ENCODE measurements around the gene SMCO2. TPM values are rescaled to one million over a fixed set of nuclear protein-coding genes. Genes with fewer than 3 reads are reported as not detected.

The SMCO2 gene
- total RNA-seq, 1 donor from 2014 or later = 0.46 TPM

GRCh38 chr12:27524839-27525753 is 78.6 kb downstream of the SMCO2 start:
- H3K9me3 Mint-ChIP-seq (ENCODE audit: unreplicated experiment) = no peaks in the 10 kb centered on the region
- no peak for TF ChIP-seq CTCF (IDR thresholded peaks at IDR 0.05; ENCODE audit: unreplicated experiment)
- H3K27ac Mint-ChIP-seq (ENCODE audit: unreplicated experiment) = peak overlapping the region; percentile 96
- peaks cover 11% of the 10 kb centered on the region for H3K36me3 Mint-ChIP-seq (ENCODE audit: low read depth, unreplicated experiment)
- H3K27me3 Mint-ChIP-seq (ENCODE audit: unreplicated experiment) = peaks cover 11% of the 10 kb centered on the region
- peaks cover 65% of the 10 kb centered on the region for H3K4me1 Mint-ChIP-seq (ENCODE audit: unreplicated experiment)
- H3K4me3 Mint-ChIP-seq (ENCODE audit: unreplicated experiment) = peak overlapping the region; percentile 98
- DNase-seq (ENCODE audit: low spot score) = peak; percentile 41

GRCh38 chr12:27527512-27527911 is 81.0 kb downstream of the SMCO2 start:
- Mint-ChIP-seq H3K27ac (ENCODE audit: unreplicated experiment) (no peak overlapping the region), H3K4me1 (ENCODE audit: unreplicated experiment) (peaks cover 49% of the 10 kb centered on the region), H3K9me3 (ENCODE audit: unreplicated experiment) (no peaks in the 10 kb centered on the region), H3K4me3 (ENCODE audit: unreplicated experiment) (no peak overlapping the region), H3K27me3 (ENCODE audit: unreplicated experiment) (peaks cover 7% of the 10 kb centered on the region), H3K36me3 (ENCODE audit: low read depth, unreplicated experiment) (peaks cover 11% of the 10 kb centered on the region)
- no peak for TF ChIP-seq CTCF (IDR thresholded peaks at IDR 0.05; ENCODE audit: unreplicated experiment)
- DNase-seq (ENCODE audit: low spot score) = no peak

- peaks cover 46% of the 10 kb centered on the region for H3K4me1 Mint-ChIP-seq (ENCODE audit: unreplicated experiment)
- DNase-seq (ENCODE audit: low spot score) = no peak
- peaks cover 16% of the 10 kb centered on the region for H3K36me3 Mint-ChIP-seq (ENCODE audit: low read depth, unreplicated experiment)
- peak overlapping the region; percentile 6 for H3K4me3 Mint-ChIP-seq (ENCODE audit: unreplicated experiment)
- H3K27ac Mint-ChIP-seq (ENCODE audit: unreplicated experiment) = no peak overlapping the region
- H3K9me3 Mint-ChIP-seq (ENCODE audit: unreplicated experiment) = no peaks in the 10 kb centered on the region
- TF ChIP-seq CTCF (IDR thresholded peaks at IDR 0.05; ENCODE audit: unreplicated experiment) = no peak
- H3K27me3 Mint-ChIP-seq (ENCODE audit: unreplicated experiment) = peaks cover 6% of the 10 kb centered on the region
These were observed 82.3 kb downstream of the SMCO2 start for GRCh38 chr12:27528788-27529187.

- Mint-ChIP-seq H3K36me3 (ENCODE audit: low read depth, unreplicated experiment) (peaks cover 18% of the 10 kb centered on the region), H3K27ac (ENCODE audit: unreplicated experiment) (no peak overlapping the region), H3K4me3 (ENCODE audit: unreplicated experiment) (no peak overlapping the region), H3K27me3 (ENCODE audit: unreplicated experiment) (no peaks in the 10 kb centered on the region), H3K9me3 (ENCODE audit: unreplicated experiment) (no peaks in the 10 kb centered on the region), H3K4me1 (ENCODE audit: unreplicated experiment) (peaks cover 50% of the 10 kb centered on the region)
- TF ChIP-seq CTCF (IDR thresholded peaks at IDR 0.05; ENCODE audit: unreplicated experiment) = no peak
- no peak for DNase-seq (ENCODE audit: low spot score)
These were observed 83.8 kb downstream of the SMCO2 start for GRCh38 chr12:27530157-27530922.
